ENCODE results near the gene ULK2.

Gene ULK2

GRCh38 chr17:19760746-19761145 lies 107.0 kb downstream of the ULK2 start:
- Histone ChIP-seq H3K9me3 (ENCODE audit: control insufficient read depth, low read length) (no peaks in the 10 kb centered on the region), H3K4me3 (ENCODE audit: low read length) (no peak overlapping the region), H3K27me3 (ENCODE audit: control insufficient read depth, insufficient read depth, low read length) (no peaks in the 10 kb centered on the region), H3K4me1 (ENCODE audit: control insufficient read depth, insufficient read depth, low read length) (no peaks in the 10 kb centered on the region), H3K9ac (ENCODE audit: low read length) (no peak overlapping the region), H3K36me3 (ENCODE audit: control insufficient read depth, insufficient read depth, low read length) (no peaks in the 10 kb centered on the region)

DNA sequence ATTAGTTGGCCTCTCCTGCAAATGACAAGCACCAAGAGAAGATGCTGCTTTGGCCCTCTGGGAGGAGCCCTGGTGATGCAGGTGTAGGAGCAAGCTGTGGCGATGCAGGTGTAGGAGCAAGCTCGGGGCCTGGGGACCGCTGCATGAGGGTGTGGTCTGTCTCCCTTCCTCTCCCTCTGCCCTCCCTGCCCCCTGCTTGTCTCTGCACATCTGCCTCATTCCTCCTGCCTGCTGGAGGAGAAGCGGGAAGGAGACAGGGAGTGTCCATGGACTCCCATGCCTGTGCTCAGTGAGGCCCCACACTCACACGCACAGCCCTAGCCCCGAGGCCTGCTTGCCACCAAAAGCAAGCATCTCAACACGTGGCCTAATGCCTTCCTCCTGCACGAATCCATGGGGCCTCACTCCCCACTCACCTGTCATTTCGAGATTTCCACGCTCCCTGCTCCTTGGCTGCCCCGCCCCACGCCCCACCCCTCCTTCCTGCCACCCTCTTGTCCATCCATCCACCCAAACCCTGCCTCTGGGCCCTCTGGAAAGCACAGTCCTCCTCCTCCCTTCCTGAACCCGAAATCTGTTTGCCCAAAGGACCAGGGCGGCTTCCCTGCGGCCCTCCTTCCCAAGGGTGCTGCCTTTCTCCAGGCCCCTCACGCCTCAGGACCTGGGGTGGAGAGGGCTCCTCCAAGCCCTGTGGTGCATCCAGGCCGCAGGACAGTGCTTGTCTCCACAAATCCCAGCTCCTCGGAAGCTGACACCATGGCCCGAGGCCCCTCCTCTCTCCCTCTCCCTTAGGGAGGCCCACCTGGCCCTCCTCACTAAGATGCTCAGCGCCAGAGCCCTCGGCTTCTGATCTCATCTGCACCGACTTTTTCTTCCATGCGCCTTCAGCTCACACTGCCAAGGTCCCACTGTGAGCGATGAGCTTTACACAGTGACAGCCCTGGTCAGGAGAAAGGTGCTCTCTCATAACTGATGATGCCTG lies 107.9 kb downstream of the ULK2 start:
- Histone ChIP-seq H3K27me3 (ENCODE audit: control insufficient read depth, insufficient read depth, low read length) (no peaks in the 10 kb centered on the region), H3K36me3 (ENCODE audit: control insufficient read depth, insufficient read depth, low read length) (no peaks in the 10 kb centered on the region), H3K4me1 (ENCODE audit: control insufficient read depth, insufficient read depth, low read length) (no peaks in the 10 kb centered on the region), H3K9me3 (ENCODE audit: control insufficient read depth, low read length) (no peaks in the 10 kb centered on the region), H3K9ac (ENCODE audit: low read length) (no peak overlapping the region), H3K4me3 (ENCODE audit: low read length) (no peak overlapping the region)

DNA sequence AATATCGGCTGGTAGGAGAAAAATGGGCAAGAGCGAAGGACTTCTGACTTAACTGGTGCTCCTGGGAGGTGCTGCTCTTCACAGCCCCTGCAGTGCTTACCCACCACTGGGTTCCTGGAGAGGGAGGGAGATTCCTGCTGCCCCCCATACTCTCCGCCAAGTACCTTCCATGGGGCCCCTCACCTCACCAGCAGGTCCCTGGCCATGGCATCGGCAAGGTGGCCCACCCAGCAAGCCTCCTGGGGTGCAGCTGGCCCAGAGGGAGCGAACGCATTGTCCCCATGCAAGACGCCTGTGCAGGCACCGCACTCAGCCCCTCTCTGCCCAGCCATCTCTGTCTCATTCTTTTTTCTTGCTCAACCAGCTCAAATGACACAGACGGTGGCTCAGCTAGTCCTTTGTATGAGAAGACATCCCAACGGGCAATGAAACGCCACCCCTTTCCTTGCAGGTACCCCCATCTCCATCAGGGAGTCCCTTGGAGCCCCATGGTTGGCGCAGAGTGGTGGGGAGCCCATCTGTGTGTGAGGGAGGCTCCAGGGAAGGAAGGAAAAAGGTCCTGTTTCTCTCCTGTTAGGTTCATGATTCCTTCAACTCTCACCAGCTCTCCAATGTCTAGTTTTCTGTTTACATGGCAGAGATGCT lies 110.1 kb downstream of the ULK2 start:
- H3K27me3 ChIP-seq (ENCODE audit: control insufficient read depth, insufficient read depth, low read length): no peaks in the 10 kb centered on the region
- no peaks in the 10 kb centered on the region for H3K9me3 ChIP-seq (ENCODE audit: control insufficient read depth, low read length)
- peaks cover 20% of the 10 kb centered on the region for H3K4me1 ChIP-seq (ENCODE audit: control insufficient read depth, insufficient read depth, low read length)
- no peaks in the 10 kb centered on the region for H3K36me3 ChIP-seq (ENCODE audit: control insufficient read depth, insufficient read depth, low read length)
- no peak overlapping the region for H3K4me3 ChIP-seq (ENCODE audit: low read length)
- H3K9ac ChIP-seq (ENCODE audit: low read length): no peak overlapping the region

GRCh38 chr17:19756546-19756945 lies 111.2 kb downstream of the ULK2 start:
- H3K9me3 ChIP-seq (ENCODE audit: control insufficient read depth, low read length): no peaks in the 10 kb centered on the region
- H3K27me3 ChIP-seq (ENCODE audit: control insufficient read depth, insufficient read depth, low read length): no peaks in the 10 kb centered on the region
- H3K9ac ChIP-seq (ENCODE audit: low read length): no peak overlapping the region

GRCh38 chr17:19755821-19756510 lies 111.8 kb downstream of the ULK2 start:
- Histone ChIP-seq H3K27me3 (ENCODE audit: control insufficient read depth, insufficient read depth, low read length) (no peaks in the 10 kb centered on the region), H3K36me3 (ENCODE audit: control insufficient read depth, insufficient read depth, low read length) (no peaks in the 10 kb centered on the region), H3K9ac (ENCODE audit: low read length) (no peak overlapping the region), H3K9me3 (ENCODE audit: control insufficient read depth, low read length) (no peaks in the 10 kb centered on the region), H3K4me3 (ENCODE audit: low read length) (no peak overlapping the region), H3K4me1 (ENCODE audit: control insufficient read depth, insufficient read depth, low read length) (peaks cover 35% of the 10 kb centered on the region)

More at GRCh38 chr17:19756546-19756945, 111.2 kb downstream of the ULK2 start:
- Histone ChIP-seq H3K36me3 (ENCODE audit: control insufficient read depth, insufficient read depth, low read length) (no peaks in the 10 kb centered on the region), H3K4me1 (ENCODE audit: control insufficient read depth, insufficient read depth, low read length) (peaks cover 29% of the 10 kb centered on the region), H3K4me3 (ENCODE audit: low read length) (no peak overlapping the region)

GRCh38 chr17:19755392-19755791 lies 112.3 kb downstream of the ULK2 start:
- H3K9me3 ChIP-seq (ENCODE audit: control insufficient read depth, low read length): no peaks in the 10 kb centered on the region
- no peaks in the 10 kb centered on the region for H3K36me3 ChIP-seq (ENCODE audit: control insufficient read depth, insufficient read depth, low read length)
- H3K27me3 ChIP-seq (ENCODE audit: control insufficient read depth, insufficient read depth, low read length): no peaks in the 10 kb centered on the region
- H3K9ac ChIP-seq (ENCODE audit: low read length): no peak overlapping the region
- H3K4me1 ChIP-seq (ENCODE audit: control insufficient read depth, insufficient read depth, low read length): peaks cover 36% of the 10 kb centered on the region
- no peak overlapping the region for H3K4me3 ChIP-seq (ENCODE audit: low read length)

DNA sequence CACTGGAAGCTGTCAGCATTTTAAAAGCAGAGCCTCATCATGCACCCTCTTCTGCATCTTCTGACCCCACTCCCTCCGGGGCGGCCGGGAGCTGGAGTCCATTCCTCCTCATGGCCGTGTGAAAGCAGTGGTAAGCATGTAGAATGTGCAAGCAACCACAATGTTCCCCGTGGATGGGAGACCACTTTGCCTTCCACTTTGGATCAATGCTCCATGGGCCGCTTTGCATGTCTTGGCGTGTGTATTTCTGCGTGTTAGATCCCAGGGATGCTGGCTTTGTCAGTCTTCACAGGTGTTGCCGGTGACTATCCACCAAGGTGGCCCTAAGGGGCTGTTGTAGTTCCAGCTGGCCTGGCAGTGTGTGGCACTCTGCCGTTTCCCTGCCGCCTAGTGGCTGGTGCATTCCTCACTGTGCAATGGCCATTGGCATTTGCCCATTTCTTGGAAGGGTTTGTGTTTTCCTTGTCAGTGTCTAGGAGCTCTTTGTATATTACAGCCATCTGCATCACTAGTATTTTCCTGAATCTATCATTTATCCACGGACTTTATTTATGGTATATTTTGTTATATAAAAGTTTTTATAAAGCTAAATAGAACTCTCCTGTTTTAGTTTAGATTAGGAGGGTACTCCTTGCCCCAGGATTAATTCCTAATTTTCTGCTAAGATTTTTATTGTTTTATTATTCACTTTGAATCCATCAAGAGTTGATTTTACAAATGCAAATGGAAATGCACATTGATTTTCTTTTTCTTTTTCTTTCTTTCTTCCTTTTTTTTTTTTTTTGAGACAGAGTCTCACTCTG lies 113.9 kb downstream of the ULK2 start:
- Histone ChIP-seq H3K9me3 (ENCODE audit: control insufficient read depth, low read length) (no peaks in the 10 kb centered on the region), H3K9ac (ENCODE audit: low read length) (no peak overlapping the region), H3K4me3 (ENCODE audit: low read length) (no peak overlapping the region), H3K36me3 (ENCODE audit: control insufficient read depth, insufficient read depth, low read length) (no peaks in the 10 kb centered on the region), H3K4me1 (ENCODE audit: control insufficient read depth, insufficient read depth, low read length) (peaks cover 46% of the 10 kb centered on the region), H3K27me3 (ENCODE audit: control insufficient read depth, insufficient read depth, low read length) (no peaks in the 10 kb centered on the region)

DNA sequence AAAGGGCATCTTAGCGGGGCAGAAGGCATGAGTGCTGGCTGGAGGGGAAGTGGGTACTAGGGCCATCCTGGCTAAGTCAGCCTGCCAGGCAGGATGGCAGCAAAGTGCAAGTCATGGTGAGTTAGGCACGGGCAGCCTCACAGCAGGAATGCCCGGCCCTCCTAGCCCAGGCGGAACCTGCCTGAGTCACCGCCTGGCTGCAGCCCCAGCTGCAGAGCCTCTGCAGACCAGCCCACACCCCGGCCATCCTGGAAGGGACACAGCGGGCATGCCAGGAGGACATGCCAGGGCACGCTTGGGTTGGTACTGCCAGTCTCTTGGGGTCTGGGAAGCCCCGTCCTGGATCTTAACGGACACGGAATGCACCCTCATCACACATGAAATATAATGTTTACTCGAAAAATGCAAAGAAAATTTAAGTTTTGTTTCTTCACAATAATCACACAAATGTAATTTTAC lies 114.7 kb downstream of the ULK2 start:
- no peaks in the 10 kb centered on the region for H3K27me3 ChIP-seq (ENCODE audit: control insufficient read depth, insufficient read depth, low read length)
- peak overlapping the region; percentile 19 for H3K9ac ChIP-seq (ENCODE audit: low read length)

GRCh38 chr17:19752216-19753050 lies 115.3 kb downstream of the ULK2 start:
- Histone ChIP-seq H3K9ac (ENCODE audit: low read length) (peak overlapping the region; percentile 7), H3K4me3 (ENCODE audit: low read length) (no peak overlapping the region), H3K27me3 (ENCODE audit: control insufficient read depth, insufficient read depth, low read length) (no peaks in the 10 kb centered on the region), H3K4me1 (ENCODE audit: control insufficient read depth, insufficient read depth, low read length) (peaks cover 57% of the 10 kb centered on the region), H3K9me3 (ENCODE audit: control insufficient read depth, low read length) (no peaks in the 10 kb centered on the region), H3K36me3 (ENCODE audit: control insufficient read depth, insufficient read depth, low read length) (no peaks in the 10 kb centered on the region)

More for the DNA sequence above, 114.7 kb downstream of the ULK2 start:
- H3K9me3 ChIP-seq (ENCODE audit: control insufficient read depth, low read length): no peaks in the 10 kb centered on the region
- H3K36me3 ChIP-seq (ENCODE audit: control insufficient read depth, insufficient read depth, low read length): no peaks in the 10 kb centered on the region
- H3K4me1 ChIP-seq (ENCODE audit: control insufficient read depth, insufficient read depth, low read length): peaks cover 51% of the 10 kb centered on the region
- no peak overlapping the region for H3K4me3 ChIP-seq (ENCODE audit: low read length)

- H3K9ac ChIP-seq (ENCODE audit: low read length): no peak overlapping the region
- H3K36me3 ChIP-seq (ENCODE audit: control insufficient read depth, insufficient read depth, low read length): no peaks in the 10 kb centered on the region
- no peaks in the 10 kb centered on the region for H3K9me3 ChIP-seq (ENCODE audit: control insufficient read depth, low read length)
- no peak overlapping the region for H3K4me3 ChIP-seq (ENCODE audit: low read length)
- peaks cover 63% of the 10 kb centered on the region for H3K4me1 ChIP-seq (ENCODE audit: control insufficient read depth, insufficient read depth, low read length)
- no peaks in the 10 kb centered on the region for H3K27me3 ChIP-seq (ENCODE audit: control insufficient read depth, insufficient read depth, low read length)
Measured at GRCh38 chr17:19750835-19751234, 116.9 kb downstream of the ULK2 start.

Measured in mucosa of stomach (tissue), 1 donor.